GDM1 (cell line): ENCODE data around the gene VRK3.
A peak's percentile ranks its signal among the peaks of the same experiment; 100 is the strongest.
"Not testable (repeated sequence)": the region's sequence is repeated elsewhere in the genome, so short reads cannot be mapped to it uniquely, and the experiment has no call there.

Experiments
- DNase-seq: peaks from one replicate; lab custom pipeline; 2025; lab: John Stamatoyannopoulos, UW

The VRK3 gene, protein sequence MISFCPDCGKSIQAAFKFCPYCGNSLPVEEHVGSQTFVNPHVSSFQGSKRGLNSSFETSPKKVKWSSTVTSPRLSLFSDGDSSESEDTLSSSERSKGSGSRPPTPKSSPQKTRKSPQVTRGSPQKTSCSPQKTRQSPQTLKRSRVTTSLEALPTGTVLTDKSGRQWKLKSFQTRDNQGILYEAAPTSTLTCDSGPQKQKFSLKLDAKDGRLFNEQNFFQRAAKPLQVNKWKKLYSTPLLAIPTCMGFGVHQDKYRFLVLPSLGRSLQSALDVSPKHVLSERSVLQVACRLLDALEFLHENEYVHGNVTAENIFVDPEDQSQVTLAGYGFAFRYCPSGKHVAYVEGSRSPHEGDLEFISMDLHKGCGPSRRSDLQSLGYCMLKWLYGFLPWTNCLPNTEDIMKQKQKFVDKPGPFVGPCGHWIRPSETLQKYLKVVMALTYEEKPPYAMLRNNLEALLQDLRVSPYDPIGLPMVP

DNA sequence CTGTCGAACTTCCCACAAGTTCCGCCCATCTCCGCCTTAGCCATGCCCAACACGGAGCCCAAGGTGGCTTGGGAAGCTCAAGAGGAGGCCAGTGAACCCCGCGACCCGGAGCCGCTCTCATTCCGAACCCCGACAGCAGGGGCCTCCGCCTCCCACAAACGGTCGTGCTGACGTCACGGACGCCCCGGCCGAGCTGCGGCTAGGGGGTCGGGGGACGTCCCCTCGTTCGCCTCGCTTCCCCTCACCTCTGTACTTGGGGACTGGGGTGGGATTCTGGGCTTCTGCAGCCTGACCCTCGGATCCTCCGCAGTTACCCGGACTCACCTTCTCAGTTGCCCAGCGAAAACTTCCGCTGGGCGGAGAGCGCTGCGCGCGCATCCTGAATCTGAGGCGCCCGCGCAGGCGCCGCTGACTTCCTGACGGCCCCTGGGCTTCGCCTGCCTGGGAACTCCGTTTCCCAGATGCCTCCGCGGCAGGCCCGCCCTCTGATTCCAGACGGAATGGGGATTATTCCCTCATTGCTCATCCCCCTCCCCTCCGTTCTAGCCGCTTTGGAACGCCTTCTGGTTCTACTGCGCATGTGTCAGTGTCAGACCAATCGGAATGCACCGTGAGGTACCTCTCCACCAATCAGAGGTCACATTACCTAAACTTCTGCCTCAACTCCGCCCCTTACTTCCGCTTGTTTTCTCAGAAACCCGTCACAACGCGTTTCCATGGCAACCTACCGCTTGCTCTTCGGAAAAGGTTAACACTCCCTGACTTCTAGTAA, at the start of gene VRK3:
Gene VRK3, minus strand, starts transcription at position 351 of the 772 bp plus-strand sequence. CDS start 9,210 bp downstream, outside the sequence.
- peak; percentile 100 for DNase-seq

DNA sequence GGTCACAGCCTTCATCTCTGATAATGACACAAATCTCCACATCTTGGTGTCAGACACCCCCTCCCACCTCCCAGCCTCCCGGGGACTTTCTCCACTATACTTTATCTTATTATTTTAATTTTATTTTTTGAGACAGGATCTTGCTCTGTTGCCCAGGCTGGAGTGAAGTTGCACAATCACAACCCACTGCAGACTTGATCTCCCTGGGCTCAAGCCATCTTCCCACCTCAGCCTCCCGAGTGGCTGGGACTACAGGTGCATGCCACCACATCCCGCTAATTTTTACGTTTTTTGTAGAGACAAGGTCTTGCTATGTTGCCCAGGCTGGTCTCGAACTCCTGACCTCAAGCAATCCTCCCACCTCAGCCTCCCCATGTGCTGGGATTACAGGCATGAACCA, 43.2 kb upstream of the VRK3 start:
- not testable (repeated sequence) for DNase-seq

DNA sequence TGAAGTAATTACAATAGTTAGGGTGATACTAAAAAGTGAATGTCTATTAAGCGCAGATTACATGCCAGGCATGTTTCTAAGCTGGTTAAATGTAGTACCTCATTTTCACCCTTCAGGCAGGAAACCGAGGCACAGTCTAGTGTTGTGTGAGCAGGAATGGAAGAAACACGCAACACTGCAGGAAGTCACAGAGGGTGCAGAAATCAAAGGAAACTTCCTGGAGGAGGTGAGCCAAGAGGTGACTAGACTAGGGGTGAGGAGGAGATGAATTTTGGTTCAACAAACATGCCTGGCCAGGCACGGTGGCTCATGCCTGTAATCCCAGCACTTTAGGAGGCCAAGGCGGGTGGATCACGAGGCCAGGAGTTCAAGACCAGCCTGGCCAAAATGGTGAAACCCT, 42.4 kb upstream of the VRK3 start:
- DNase-seq: no peak

DNA sequence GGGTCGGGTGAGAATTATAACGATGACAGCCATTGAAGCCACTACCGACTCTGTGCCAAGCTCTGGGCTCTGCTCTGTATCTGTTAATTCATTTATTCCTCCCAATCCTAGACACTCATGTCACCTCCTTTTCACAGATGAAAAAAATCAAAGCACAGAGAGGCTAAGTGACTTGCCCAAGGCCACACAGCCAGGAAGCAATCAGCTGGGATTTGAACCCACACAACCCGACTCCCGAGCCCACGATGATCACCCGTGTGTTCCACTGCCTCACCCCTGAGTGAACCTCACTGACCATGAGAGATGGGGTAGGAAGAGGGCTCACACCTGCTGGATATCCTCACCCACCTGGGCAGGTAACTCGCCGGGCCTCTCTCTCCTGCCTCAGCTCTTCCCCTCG, 40.8 kb upstream of the VRK3 start:
- no peak for DNase-seq

DNA sequence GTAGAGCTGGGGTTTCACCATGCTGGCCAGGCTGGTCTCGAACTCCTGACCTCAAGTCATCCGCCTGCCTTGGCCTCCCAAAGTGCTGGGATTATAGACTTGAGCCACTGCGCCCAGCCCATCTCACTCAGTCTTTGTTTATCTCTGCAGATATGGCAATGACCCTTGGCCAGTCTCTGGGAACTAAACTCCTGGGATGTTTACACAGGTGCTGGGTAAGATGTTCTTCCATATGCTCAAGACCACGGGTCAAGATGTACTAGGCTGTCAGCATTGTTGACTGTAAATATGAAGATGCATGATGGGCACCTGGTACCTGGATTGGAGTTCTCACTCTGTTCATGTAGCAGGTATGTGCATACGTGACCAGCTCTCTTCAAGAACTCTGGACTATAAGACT, 36.5 kb upstream of the VRK3 start:
- no peak for DNase-seq

DNA sequence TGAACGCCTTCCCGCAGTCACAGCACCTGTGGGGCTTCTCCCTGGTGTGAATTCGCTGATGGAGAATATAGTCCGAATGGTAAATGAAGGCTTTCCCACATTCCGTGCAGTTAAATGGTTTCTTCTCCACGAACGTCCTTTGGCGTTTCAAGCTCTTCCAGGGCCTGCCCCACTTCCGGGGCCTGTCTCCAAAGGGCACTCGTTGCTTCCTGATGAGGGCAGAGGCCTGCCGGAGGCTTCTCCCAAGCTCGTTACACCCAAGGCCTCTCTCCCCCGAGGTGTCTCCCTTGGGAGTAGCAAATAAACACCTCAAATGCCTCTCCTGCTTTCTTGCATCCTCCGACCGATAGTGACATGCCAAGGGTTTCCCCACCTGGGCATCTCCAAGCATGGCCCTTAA, 34.9 kb upstream of the VRK3 start:
- DNase-seq: no peak

DNA sequence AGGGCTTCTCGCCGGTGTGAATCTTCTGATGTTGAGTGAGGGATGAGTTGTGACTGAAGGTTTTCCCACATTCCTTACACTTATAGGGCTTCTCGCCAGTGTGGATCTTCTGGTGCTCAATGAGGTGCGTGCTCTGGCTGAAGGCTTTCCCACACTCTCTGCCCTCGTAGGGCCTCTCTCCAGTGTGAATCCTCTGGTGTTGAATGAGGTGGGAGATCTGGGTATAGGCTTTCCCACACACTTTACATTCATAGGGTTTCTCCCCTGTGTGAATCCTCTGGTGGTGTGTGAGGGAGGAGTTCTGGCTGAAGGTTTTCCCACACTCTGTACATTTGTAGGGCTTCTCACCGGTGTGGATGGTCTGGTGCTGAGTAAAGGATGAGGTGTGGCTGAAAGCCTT, 33.9 kb upstream of the VRK3 start:
- DNase-seq: no peak

DNA sequence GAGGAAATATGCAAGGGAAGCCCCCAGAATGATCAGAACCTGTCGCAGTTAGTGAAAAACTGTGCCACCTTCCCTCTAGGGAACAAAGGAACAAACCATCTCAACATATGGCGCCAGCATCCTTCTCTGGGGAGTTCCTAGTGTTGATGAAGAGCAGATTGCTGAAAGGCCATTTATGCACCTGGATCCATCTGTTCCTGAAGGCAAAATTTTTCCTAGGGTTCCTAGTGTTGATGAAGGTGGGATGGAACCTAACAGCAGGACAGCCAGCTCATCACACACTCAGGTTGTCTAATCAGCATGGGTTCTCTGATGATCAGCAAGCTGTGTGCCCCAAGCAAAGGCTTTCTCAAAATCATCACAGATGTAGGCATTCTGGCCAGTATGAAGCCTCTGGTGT, 33.3 kb upstream of the VRK3 start:
- DNase-seq: no peak

DNA sequence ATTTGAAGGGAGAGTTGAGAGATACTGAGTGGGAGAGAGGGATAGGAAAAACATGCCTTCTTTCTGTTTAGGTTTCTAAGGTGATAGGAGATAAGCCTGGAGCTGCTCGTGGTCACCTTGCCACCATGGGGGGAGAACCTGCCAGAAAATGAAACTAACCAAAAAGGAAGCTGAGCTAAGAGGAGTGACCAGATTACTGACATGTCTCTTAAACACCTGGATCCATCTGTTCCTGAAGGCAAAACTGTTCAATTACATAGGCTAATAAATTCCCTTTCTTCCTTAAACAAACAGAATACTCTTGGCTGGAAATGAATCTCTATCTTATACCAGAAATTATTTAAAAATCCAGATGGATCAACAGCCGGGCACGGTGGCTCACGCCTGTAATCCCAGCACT, 27.9 kb upstream of the VRK3 start:
- no peak for DNase-seq

DNA sequence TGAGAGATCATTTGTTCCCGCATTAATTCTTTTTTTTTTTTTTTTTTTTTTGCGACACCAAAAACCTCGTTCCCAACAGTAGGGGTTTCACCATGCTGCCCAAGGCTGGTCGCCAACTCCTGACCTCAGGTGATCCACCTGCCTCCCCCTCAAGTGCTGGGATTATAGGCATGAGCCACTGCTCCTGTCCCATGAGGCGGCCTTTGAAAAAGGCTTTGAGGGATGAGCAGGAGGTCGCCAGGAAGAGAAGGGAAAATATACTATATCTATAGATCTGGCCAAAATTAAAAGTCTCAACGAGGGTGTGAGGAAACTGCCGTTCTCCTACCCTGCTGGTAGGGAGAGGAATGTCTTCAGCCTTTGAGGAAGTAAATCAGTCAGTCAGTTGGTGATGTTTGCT, 26.8 kb upstream of the VRK3 start:
- DNase-seq: no peak

DNA sequence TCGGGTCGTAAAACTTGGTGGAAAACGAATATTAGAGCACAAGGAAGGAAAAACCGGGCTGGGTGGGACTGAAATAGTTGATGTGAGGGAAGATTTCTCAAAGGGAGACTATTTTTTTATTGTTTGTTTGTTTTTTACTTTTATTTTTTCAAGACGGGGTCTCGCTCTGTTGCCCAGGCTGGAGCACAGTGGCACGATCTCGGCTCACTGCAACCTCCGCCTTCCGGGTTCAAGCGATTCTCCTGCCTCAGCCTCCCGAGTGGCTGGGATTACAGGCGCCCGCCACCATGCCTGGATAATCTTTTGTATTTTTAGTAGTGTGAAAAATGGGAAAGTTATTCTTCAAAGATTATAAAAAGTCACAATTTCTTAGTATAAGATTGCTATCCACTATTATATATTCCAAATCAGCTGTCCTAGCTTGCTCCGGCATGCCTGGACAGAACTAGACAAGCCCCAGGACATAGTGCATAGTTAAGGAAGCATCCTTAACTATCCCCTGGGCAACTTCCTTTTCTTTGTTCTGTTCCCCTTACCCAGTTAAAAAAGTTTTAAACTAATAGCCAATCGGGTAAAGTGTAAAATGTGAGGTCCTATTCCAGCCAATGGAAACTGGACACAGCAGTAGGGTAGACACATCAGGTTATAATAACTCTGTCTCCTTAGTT, 26.2 kb upstream of the VRK3 start:
- not testable (repeated sequence) for DNase-seq

DNA sequence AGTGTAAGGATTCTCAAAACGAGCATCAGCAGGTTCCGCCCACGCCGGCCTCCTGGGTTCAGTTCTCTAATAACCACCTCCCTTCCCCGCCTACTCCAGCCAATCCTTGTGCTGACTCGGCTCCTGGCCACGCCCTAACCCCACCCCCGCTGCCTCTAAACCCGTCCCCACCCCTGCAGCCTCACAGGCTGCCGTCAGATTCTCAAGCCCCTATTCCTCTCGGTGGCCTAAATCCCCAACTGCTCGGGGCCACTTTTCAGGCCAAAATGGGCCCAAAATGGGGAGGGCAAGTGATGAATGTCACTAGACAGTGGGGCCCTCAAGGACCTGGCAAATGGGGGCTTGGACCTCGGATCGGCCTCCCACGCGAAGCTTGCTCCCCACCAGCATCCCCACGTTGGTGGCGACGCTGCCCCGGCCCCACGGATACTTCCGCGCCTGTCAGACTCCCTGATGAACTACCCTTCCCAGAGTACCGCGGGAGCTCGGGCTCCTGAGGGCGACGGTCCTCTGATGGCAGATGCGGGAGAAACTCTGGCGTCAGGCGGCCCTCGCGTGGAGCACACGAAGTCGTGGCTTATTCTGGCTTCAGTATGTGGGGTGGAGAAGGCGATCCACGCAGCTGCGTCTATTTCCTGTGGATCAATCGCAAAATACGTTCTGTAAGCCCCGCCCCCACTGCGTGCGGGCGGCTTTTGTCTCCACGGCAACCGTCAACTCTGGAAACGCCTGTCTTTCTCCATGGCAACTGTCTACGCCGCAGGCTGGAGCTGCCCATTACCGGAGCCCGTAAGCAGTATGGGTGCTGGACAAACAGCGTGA, 25.4 kb upstream of the VRK3 start:
- DNase-seq: peak; percentile 72

DNA sequence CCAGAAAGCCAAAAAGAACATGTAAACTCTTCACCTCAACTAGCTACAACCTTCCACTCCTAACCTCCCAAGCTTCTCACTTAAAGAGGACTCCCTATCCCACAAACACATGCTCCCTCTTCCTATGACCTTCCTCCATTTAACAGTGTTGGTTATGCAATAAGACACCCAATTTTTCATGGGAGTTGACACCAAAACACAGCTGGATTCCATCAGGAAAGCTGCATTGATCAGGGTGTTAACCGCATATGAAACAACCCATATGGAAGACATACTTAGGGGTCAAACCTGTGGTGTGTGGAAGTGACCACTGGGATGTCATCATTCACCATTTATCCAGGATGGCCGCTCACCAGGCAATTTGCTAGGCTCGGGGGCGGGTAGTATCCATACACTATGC, 22.5 kb upstream of the VRK3 start:
- DNase-seq: no peak

DNA sequence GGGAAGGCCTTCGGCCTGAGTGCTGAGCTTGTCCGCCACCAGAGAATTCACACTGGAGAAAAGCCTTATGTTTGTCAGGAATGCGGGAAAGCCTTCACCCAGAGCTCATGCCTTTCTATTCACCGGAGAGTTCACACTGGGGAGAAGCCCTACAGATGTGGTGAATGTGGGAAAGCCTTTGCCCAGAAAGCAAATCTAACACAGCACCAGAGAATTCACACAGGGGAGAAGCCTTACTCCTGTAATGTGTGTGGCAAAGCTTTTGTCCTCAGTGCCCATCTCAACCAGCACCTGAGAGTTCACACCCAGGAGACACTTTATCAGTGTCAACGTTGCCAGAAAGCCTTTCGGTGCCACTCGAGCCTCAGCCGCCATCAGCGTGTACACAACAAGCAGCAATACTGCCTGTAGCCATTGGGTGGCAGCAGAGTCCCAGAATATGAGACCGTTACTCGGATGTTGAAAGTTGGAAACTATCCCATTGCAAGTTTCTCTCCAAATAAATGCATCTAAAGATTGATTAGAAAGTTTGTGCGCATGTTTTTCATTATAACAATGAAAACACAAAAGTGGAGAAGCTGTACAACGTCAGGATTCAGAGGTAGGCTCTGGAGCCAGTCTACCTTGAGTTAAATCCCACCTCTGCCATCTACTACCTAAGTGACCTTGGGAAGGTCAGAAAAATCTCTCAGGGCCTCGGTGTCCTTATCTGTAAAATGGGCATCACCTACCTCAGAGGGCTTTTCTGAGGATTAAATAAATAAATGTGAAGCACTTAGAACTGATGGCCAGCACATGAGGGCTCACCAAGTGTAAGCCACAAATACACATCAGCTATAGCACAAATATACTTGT, 21.7 kb upstream of the VRK3 start:
- peak; percentile 26 for DNase-seq

DNA sequence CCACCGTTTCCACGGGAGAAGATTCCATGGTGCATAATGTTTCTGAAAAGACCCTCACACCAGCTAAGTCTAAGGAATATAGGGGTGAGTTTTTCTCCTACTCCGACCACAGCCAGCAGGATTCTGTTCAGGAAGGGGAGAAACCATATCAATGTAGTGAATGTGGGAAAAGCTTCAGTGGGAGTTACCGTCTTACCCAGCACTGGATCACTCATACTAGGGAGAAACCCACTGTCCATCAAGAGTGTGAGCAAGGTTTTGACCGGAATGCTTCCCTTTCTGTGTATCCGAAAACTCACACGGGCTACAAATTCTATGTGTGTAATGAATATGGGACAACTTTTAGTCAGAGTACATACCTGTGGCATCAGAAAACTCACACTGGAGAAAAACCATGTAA, 19.8 kb upstream of the VRK3 start:
- no peak for DNase-seq

DNA sequence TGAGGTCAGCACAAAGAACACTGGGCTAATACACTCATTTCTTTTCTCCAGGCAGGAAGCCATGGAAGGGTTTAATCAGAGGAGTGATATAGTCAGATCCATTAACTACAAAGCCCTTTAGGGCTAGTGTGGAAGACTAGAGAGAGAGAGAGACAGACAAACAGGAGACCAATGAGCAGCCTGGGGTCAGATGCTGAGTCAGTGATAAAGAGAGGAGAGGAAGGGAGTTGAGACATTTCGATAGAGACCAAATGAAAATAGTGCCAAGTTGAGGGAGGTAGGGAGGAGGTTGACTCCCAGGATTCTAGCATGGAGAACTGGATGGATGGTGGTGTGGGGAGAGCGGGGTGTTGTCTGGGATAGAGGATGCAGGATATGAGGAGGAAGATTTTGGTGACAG, 18.8 kb upstream of the VRK3 start:
- DNase-seq: no peak

DNA sequence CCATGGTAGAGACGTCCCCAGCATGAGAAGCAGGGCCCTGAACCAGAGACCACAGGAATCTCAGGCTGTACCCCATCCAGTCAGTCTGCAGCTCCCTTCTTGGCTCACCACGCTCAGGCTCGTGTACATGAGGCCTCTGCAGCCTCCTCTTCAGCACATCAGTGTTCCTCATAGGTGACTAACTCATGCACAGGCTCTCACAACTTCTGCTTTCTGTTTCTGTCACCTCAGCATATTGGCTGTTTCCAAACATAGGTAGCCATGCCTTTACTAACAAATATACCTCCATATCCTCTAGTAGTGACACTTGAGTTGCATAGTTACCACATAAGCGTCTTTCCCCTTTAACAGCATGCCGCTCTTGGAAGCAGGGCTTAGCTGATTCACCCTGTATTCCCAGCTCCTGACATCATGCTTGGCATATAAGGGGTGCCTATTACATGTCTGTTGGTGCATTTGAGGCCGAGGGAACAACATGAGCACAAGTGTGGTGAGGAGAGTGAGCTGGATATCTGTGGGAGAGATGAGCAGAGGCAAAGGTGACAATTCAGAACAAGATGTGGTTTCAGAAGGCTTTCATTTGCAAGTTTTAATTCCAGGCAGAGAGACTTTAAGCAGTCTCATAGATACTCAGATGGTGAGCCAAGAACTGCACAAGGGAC, 17.3 kb upstream of the VRK3 start:
- DNase-seq: no peak

DNA sequence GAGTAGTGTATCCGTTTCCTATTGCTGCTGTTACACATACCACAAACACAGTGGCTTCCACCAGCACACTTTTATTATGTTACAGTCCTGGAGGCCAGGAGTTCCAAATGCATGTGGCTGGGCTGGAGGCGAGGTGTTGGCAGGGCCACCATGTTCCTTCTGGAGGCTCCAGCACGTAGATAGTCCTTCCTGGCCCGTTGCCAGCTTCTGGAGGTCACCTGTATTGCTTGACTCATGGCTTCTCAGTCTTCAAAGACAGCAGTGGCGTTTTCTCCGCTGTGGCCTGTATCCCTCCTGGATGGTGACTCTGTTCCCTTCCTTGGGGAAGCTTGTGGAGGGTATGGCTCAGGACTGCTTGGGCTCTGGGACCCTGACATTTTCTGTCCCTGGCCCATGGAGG, 15.8 kb upstream of the VRK3 start:
- no peak for DNase-seq

DNA sequence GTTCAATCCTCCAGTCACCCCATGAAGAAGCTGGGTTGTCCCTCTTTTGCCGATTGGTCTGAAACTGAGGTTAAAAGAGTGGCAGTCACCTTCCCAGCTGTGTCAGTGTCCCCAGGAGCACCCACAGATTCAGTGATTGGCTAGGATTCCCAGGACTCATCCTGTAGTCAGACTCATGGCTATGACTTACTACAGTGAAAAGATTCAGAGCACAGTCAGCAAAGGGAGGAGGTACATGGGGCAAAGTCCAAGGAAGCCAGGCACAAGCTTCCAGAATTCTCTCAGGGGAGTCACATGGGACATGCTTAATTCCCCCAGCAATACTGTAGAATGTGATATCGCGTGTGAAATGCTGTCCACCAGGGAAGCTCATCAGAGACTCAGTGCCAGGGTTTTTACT, 14.8 kb upstream of the VRK3 start:
- DNase-seq: no peak

DNA sequence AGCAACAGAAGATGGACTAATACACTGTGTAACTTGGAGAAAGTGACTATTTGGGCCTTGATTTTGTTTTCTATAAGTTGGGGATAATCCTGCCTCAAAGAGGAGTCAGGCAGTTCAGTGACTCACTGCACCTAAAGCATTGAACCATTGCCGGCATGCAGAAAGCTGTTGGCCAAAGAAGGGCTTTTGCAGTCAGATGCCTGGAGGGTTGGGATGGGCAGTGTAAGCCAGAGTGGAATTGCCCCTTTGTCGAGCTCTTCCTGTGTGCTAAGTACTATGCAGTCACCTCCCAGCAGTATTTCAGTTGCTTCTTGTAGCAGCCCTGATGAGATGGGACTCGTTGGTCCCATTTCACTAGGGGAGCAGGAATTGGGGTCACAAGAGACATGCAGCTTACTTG, 11.7 kb upstream of the VRK3 start:
- no peak for DNase-seq
